Activated T-helper 2 cell treated with anti-CD3 and anti-CD28 coated beads, Interferon-gamma antibody, Interleukin-2, Interleukin-4, amounts not matched to agents 10 μg/mL and 5 μg/mL and 100 μg/mL, durations not matched to agents 14 hours and 24 hours and 36 hours (primary cell): ENCODE measurements around the gene KCNK10. TPM values are rescaled to one million over a fixed set of nuclear protein-coding genes. Genes with fewer than 3 reads are reported as not detected.

Experiments used
- DNase-seq: peaks from one replicate; pipeline ENCODE4 v3.0.0; 2021; ENCODE audit warnings: low spot score
- H3K27ac Mint-ChIP-seq: one replicate; pipeline ENCODE4 v1.8.0; 2021; ENCODE audit warnings: mixed read lengths
- H3K27me3 Mint-ChIP-seq: one replicate; pipeline ENCODE4 v1.8.0; 2021; ENCODE audit warnings: low read depth, mixed read lengths
- H3K36me3 Mint-ChIP-seq: one replicate; pipeline ENCODE4 v1.8.0; 2021; ENCODE audit warnings: low read depth, mixed read lengths
- H3K4me1 Mint-ChIP-seq: one replicate; pipeline ENCODE4 v1.8.0; 2021; ENCODE audit warnings: low read depth, mixed read lengths
- H3K4me3 Mint-ChIP-seq: one replicate; pipeline ENCODE4 v1.8.0; 2021; ENCODE audit warnings: low read depth, mild to moderate bottlenecking, moderate library complexity, mixed read lengths
- H3K9me3 Mint-ChIP-seq: one replicate; pipeline ENCODE4 v1.8.0; 2021; ENCODE audit warnings: mixed read lengths
- intact Hi-C: fragments of 100-400 bp; cut with micrococcal nuclease; formaldehyde crosslinking; loops from one replicate; pipeline ENCODE4 v1.15.1; 2023
- total RNA-seq: library from RNA; stranded (reverse); gene quantifications from 2 replicates; pipeline ENCODE4 v1.2.3, GENCODE V29; 2022

The KCNK10 gene
- total RNA-seq, 1 donor from 2014 or later: not detected

DNA sequence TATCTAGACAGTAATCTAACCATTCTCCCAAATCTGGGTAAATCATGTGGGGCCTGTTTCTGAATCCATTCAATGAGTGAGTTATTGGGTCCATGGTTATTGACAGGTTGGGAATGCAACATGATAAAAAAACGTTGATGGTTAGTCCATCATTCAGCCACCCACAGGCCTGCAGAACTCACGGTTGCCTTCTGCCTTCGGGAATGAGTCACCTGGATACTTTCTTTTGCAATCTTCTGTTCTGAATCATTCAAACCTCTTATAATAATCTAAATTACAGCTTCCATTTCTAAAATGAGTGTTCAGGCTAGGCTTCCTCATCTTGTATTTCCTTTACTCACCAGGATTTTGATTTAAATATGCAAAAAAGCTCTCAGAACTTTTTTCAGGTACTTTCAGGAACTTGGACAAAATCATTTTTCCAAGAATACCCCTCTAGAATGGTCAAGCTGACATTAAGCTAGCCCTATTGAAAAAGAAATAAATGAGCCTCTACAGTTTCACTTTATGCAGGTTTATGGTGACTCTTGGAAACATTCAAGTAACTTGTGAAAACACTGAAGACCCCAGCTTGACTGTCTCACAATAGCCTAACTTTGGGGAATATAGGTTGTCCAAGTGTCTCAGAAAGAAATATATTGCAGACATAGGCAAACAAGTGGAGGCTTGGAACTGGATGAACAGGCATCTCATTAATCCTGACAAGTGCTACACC, 94.4 kb downstream of the KCNK10 start:
- peaks cover 4% of the 10 kb centered on the region for H3K27me3 Mint-ChIP-seq
- no peak overlapping the region for H3K27ac Mint-ChIP-seq

GRCh38 chr14:88227693-88228092, 95.4 kb downstream of the KCNK10 start:
- intact Hi-C loops: no loop called here
- DNase-seq: no peak
- Mint-ChIP-seq H3K27me3 (no peaks in the 10 kb centered on the region), H3K4me3 (no peak overlapping the region), H3K27ac (no peak overlapping the region), H3K4me1 (peaks cover 3% of the 10 kb centered on the region), H3K9me3 (peaks cover 8% of the 10 kb centered on the region), H3K36me3 (no peaks in the 10 kb centered on the region)

More for the DNA sequence above, 94.4 kb downstream of the KCNK10 start:
- no peak overlapping the region for H3K4me3 Mint-ChIP-seq
- H3K9me3 Mint-ChIP-seq: peaks cover 4% of the 10 kb centered on the region
- peaks cover 3% of the 10 kb centered on the region for H3K4me1 Mint-ChIP-seq
- intact Hi-C loops: no loop called here
- no peaks in the 10 kb centered on the region for H3K36me3 Mint-ChIP-seq
- DNase-seq: no peak

DNA sequence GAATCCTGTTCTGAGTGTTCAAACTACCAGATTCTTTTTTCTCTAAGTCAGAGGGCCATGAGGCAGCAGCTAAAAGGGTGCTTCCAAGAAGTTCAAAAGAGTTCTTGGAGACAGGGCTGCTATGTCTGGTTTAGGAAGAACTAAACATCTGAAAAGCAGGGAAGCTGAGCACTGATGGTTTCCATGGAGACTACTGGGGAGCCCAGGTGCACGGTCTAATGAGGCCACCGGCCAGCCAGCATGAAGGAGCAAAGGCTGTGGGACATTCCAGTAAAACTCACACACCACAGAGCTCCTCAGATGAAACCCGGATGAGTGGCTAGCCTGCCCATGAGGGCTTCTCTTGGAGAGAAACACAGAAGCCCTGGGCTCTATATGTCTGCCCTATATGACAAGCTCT, 97.3 kb downstream of the KCNK10 start:
- H3K27me3 Mint-ChIP-seq: no peaks in the 10 kb centered on the region
- peaks cover 12% of the 10 kb centered on the region for H3K9me3 Mint-ChIP-seq
- no peaks in the 10 kb centered on the region for H3K36me3 Mint-ChIP-seq

DNA sequence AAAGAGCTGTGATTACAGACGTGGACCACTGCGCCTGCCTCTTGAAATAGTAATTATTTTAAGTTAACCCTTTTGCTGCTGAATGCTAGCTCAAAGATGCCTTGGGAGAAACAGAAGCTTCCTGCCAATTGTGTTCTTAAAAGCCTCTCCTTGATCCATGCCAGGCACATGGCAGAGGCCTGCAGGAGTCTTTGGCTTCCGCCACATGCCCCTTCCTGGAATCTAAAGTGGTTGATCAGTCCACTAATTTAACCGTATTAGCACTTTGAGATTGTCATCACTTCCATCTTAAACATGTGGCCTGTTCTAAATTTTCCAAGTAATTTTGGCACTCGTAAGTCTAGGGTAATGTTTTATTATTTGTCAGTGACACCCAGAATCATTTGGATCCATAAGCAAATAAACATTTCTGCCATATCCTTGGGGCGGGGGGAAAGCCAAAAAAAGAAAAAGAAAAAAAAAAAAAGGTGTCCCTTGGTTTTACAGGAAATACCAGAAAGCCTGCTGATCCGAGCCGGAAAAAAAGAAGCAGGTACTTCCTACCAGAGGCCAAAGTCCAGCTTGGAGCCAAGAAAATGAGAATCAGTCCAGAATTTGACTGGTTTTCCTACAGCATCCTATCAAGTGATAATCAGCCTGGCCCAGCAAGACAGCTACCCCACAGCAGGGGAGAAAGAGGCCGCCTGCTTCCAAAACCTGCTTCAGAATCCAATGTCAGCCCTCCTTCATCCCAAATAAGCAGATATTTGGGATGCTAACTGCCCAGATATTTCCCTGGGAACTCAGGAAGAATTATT, 104.8 kb downstream of the KCNK10 start:
- no peaks in the 10 kb centered on the region for H3K36me3 Mint-ChIP-seq
- intact Hi-C loops: no loop called here
- no peaks in the 10 kb centered on the region for H3K27me3 Mint-ChIP-seq
- DNase-seq: no peak
- no peaks in the 10 kb centered on the region for H3K4me1 Mint-ChIP-seq
- H3K9me3 Mint-ChIP-seq: peaks cover 7% of the 10 kb centered on the region
- H3K27ac Mint-ChIP-seq: no peak overlapping the region
- no peak overlapping the region for H3K4me3 Mint-ChIP-seq

More for the DNA sequence above, 97.3 kb downstream of the KCNK10 start:
- DNase-seq: no peak
- intact Hi-C loops: no loop called here
- Mint-ChIP-seq H3K27ac (no peak overlapping the region), H3K4me1 (peaks cover 3% of the 10 kb centered on the region), H3K4me3 (no peak overlapping the region)

- no peak for DNase-seq
- no peaks in the 10 kb centered on the region for H3K9me3 Mint-ChIP-seq
- H3K4me3 Mint-ChIP-seq: no peak overlapping the region
- no peak overlapping the region for H3K27ac Mint-ChIP-seq
- H3K4me1 Mint-ChIP-seq: no peaks in the 10 kb centered on the region
- intact Hi-C loops: no loop called here
- H3K36me3 Mint-ChIP-seq: no peaks in the 10 kb centered on the region
- H3K27me3 Mint-ChIP-seq: no peaks in the 10 kb centered on the region
Measured at GRCh38 chr14:88212691-88213090, 110.4 kb downstream of the KCNK10 start.

GRCh38 chr14:88210426-88210825, 112.6 kb downstream of the KCNK10 start:
- Mint-ChIP-seq H3K27me3 (no peaks in the 10 kb centered on the region), H3K4me3 (no peak overlapping the region), H3K9me3 (no peaks in the 10 kb centered on the region), H3K27ac (no peak overlapping the region), H3K4me1 (no peaks in the 10 kb centered on the region), H3K36me3 (no peaks in the 10 kb centered on the region)
- intact Hi-C loops: no loop called here
- DNase-seq: no peak

DNA sequence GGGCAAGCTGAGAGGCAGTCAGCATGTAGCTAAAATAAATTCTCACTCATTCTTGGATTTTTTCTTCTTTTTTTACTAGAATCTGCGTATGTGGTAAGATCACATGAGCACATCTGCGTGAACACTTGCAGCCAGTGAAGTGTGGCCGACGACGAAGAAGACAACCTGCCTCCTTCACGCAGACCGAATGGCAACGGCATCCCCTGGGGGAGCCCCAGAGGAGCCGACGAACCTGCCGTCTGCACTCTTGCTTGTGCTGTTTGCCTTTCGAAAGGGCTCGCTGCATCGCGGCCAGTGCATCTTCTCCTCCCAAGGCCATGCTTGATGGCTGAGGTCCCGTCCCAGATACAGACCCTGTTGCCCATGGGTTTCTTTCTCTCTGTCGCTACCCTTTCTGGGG, 113.8 kb downstream of the KCNK10 start:
- intact Hi-C loops: no loop called here
- H3K4me3 Mint-ChIP-seq: no peak overlapping the region
- H3K4me1 Mint-ChIP-seq: no peaks in the 10 kb centered on the region

DNA sequence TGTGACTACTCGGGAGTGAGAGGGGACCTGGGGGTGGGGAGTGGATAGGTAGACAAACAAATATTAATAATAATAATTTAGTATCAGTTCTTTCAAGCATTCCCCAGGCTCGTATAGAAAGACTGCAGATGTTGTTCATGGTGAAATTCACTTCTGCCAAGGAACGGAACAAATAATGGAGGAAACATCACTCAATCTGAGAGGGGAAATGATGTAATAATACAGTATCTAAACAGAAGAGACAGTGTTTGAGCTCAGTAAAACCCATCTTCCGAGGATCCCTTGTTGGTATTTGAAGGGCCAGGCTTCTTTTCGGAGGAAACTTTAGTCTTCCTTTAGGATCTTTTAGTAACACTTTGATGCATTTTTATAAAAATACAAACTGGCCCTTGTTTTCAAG, 114.2 kb downstream of the KCNK10 start:
- Mint-ChIP-seq H3K4me3 (no peak overlapping the region), H3K27me3 (no peaks in the 10 kb centered on the region), H3K9me3 (no peaks in the 10 kb centered on the region), H3K27ac (no peak overlapping the region), H3K36me3 (no peaks in the 10 kb centered on the region), H3K4me1 (no peaks in the 10 kb centered on the region)
- intact Hi-C loops: no loop called here
- DNase-seq: no peak

More for the DNA sequence above, 113.8 kb downstream of the KCNK10 start:
- H3K27me3 Mint-ChIP-seq: no peaks in the 10 kb centered on the region
- no peaks in the 10 kb centered on the region for H3K36me3 Mint-ChIP-seq
- no peak for DNase-seq
- no peak overlapping the region for H3K27ac Mint-ChIP-seq
- H3K9me3 Mint-ChIP-seq: no peaks in the 10 kb centered on the region

DNA sequence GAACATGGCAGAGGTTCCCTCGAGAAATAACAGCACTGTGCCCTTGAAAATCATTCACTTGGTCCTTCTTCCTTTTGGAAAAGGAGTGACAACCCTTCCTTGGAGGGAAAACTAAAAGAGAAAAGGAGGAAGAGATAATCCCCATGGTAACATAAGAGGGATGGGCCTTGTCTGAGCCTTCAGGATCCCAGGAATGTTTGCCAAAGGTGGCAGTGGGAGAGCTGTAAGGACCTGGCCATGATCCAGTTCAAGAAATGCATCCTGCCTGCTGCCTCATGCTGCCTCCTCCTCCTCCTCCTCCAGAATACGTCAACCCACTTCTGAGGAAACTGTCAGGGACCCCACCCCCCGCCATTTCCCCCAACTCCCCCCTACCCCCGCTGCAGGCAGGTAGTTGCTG, 118.8 kb downstream of the KCNK10 start:
- Mint-ChIP-seq H3K9me3 (no peaks in the 10 kb centered on the region), H3K27me3 (peaks cover 3% of the 10 kb centered on the region), H3K4me1 (no peaks in the 10 kb centered on the region), H3K36me3 (no peaks in the 10 kb centered on the region), H3K27ac (no peak overlapping the region), H3K4me3 (no peak overlapping the region)
- intact Hi-C loops: no loop called here
- no peak for DNase-seq

- Mint-ChIP-seq H3K4me1 (no peaks in the 10 kb centered on the region), H3K4me3 (no peak overlapping the region), H3K36me3 (no peaks in the 10 kb centered on the region), H3K27me3 (peaks cover 3% of the 10 kb centered on the region), H3K9me3 (no peaks in the 10 kb centered on the region), H3K27ac (no peak overlapping the region)
- intact Hi-C loops: no loop called here
- no peak for DNase-seq
Measured at GRCh38 chr14:88203291-88203690, 119.8 kb downstream of the KCNK10 start.

GRCh38 chr14:88202286-88202685, 120.8 kb downstream of the KCNK10 start:
- Mint-ChIP-seq H3K4me1 (no peaks in the 10 kb centered on the region), H3K4me3 (no peak overlapping the region), H3K9me3 (no peaks in the 10 kb centered on the region), H3K36me3 (no peaks in the 10 kb centered on the region), H3K27ac (no peak overlapping the region), H3K27me3 (peaks cover 3% of the 10 kb centered on the region)
- DNase-seq: no peak
- intact Hi-C loops: no loop called here

DNA sequence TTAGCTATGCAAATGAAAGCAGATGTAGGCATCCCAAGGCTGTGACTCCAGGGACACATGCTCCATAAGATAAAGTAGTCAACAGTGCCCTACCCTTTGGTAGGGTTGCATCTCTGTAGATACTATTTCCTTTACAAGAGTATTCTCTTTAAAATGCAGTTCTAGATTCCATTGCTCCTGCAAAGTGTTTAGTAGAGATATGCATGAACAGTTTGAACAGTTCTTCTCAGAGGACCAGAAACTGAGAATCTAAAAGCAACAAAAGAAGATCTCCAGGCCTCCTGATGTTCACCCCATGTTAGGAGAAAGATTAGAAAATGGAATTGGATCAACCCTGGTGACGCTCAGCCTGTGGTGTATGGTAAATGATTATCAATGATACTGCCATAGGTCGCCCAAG, 121.2 kb downstream of the KCNK10 start:
- peaks cover 3% of the 10 kb centered on the region for H3K27me3 Mint-ChIP-seq
- no peaks in the 10 kb centered on the region for H3K9me3 Mint-ChIP-seq
- no peaks in the 10 kb centered on the region for H3K36me3 Mint-ChIP-seq
- DNase-seq: no peak
- no peaks in the 10 kb centered on the region for H3K4me1 Mint-ChIP-seq
- no peak overlapping the region for H3K4me3 Mint-ChIP-seq
- intact Hi-C loops: no loop called here
- H3K27ac Mint-ChIP-seq: no peak overlapping the region

GRCh38 chr14:88199882-88200281, 123.2 kb downstream of the KCNK10 start:
- Mint-ChIP-seq H3K4me1 (no peaks in the 10 kb centered on the region), H3K27ac (no peak overlapping the region), H3K9me3 (no peaks in the 10 kb centered on the region), H3K4me3 (no peak overlapping the region), H3K36me3 (no peaks in the 10 kb centered on the region), H3K27me3 (peaks cover 16% of the 10 kb centered on the region)
- no peak for DNase-seq
- intact Hi-C loops: no loop called here
